Measurements from ENCODE around the gene SLIT1.

Gene SLIT1

DNA sequence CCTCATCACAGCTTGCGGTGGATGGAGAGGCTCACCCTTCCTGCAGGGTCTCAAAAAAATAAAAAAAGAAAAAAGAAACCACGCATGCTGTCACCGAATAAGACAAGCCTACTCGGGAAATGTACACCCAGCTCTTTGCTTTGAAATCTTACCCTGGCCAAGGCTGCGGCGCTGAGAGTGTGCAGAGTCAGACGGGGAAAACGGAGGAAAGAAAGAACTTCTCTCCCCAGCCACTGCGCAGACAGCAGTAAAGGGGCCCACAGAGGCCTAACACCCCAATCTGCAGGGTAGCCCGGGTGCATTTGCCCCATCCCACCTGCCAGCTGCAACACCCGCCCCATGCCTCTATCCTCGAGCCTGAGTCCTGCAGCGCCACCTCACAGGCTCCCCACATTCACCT is 14.8 kb downstream of the SLIT1 start:
- no peak for DNase-seq (ENCODE audit: low read depth in 2 of 2)

GRCh38 chr10:97169911-97170693 is 15.7 kb downstream of the SLIT1 start:
- no peak for DNase-seq (ENCODE audit: low read depth in 2 of 2)

- no peak for DNase-seq (ENCODE audit: low read depth in 2 of 2)
Observed at GRCh38 chr10:97169063-97169462, 16.7 kb downstream of the SLIT1 start.

DNA sequence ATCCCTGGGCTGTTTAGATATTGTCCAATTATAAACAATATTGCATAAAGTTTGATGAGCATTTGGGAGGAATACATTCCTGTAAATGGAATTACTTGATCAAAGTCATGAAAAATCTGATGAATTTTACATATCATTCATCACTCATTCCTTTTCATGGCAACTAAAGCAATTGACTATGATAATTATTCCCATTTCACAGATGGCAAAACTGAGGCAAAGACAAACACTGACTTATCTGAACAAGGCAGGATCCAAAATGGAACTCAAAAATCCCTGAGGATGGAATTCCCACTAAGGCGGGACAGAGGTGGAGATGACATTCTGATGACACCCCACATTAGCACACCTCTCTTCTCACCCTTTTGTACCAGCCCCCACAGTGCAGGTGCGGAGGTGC is 17.1 kb downstream of the SLIT1 start:
- DNase-seq (ENCODE audit: low read depth in 2 of 2), result no peak

DNA sequence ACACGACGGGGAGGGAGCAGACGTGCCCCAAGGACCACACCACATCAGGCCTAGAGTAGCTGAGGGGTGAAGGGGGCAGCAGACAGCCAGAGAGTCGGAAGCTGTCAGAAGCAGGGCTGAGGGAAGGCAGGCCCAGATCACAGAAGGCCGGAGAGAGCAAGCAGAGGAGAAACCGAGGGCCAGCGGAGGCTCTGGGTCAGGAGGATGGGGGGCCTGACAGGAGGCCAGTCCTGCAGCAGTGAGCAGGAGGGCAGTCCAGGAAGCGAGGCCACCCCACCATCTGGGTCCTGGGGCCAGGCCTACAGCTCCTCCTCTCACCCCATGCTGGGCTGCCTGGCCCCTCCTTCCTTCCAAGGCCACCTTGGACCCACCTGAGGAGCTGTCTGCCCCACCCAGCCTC is 20.3 kb downstream of the SLIT1 start:
- no peak for DNase-seq (ENCODE audit: low read depth in 2 of 2)

DNA sequence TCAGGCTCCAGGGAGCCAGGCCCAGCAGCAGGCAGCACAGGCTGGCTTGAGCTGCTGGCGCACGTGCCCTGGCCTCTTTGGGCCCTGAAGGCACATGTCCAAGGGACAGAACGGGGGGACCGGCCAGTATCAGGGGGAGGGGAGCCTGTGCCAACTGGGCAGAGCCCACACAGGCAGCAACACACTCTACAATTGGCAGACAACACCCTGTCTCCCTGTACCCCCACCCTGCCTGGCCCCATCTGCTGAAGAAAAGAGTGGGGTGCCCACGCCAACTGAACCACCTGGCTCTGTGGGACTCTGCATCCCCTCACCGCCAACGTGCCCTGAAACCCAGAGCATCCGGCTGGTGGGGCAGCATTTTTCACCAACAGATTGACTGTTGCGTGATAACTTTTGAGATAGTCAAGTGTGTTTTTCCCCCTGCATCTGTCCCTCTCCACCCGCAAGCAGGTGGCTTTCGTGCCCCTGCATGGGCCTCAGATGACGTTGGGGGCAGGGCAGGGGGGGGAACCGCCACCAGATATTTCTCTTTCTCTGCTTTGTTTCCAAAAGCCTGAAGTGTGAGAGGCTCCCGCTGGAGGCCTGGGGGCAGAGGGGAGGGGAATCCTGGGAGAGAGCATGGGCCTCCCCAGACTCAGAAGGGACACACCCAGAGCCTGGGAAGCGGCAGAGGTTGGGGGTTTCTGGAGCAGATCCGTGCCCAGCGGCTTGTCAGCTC is 21.8 kb downstream of the SLIT1 start:
- no peak for DNase-seq (ENCODE audit: low read depth in 2 of 2)

GRCh38 chr10:97163181-97163580 is 22.6 kb downstream of the SLIT1 start:
- DNase-seq (ENCODE audit: low read depth in 2 of 2), result no peak

DNA sequence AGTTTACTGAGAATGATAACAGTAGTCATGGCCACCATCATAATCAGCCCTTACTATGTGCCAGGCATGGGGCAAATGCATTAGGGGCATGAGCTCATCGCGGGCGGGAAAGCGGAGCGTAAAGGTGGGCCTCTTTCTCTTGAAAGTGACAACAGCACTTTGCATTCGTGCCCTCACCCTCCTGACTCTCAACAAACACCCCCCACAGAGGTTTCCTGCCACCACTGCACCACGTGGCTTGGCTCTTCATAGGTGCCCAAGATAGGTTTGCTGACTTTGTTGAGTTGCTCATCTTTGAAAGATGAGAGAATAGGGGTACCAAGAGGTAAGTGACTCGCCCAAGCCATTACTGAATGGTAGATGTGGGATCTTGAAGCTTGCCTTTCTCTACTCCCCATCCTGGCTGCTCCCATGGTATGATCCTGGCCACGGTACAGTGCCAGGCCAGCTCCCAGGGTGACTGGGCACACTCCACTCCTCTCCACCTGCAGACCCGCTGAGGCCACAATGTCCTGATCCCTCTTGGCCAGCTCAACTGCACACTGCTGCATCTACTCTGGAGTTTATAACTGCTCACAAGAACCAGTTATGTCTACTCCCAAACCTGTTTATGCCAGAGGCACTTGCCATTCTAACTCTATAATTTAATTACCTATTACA is 26.0 kb downstream of the SLIT1 start:
- DNase-seq (ENCODE audit: low read depth in 2 of 2), result no peak

DNA sequence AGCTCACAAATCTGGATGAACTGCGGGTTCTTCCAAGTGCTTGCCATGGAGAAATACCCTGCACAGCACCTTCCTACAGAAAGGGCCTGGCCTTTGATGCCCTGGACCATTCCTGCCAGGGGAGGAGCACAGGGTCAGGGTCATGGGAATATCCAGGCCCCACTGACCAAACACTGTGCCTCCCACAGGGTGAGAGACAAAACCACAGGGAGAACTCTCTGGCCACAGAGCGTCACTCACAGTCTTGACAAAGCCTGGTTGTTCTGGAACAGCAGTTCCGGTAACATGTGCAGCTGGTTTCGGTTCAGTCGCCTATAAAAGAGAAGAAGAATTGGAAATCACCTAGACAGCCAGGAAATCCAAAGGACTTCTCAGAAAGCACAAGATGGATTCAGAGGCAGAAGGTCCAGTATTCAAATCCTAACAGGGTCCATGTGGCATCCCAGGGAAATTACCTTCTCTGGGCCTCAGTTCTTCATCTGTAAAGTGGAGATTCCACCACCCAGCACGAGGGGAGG is 28.1 kb downstream of the SLIT1 start:
- no peak for DNase-seq (ENCODE audit: low read depth in 2 of 2)

GRCh38 chr10:97154781-97155180 is 31.0 kb downstream of the SLIT1 start:
- no peak for DNase-seq (ENCODE audit: low read depth in 2 of 2)

DNA sequence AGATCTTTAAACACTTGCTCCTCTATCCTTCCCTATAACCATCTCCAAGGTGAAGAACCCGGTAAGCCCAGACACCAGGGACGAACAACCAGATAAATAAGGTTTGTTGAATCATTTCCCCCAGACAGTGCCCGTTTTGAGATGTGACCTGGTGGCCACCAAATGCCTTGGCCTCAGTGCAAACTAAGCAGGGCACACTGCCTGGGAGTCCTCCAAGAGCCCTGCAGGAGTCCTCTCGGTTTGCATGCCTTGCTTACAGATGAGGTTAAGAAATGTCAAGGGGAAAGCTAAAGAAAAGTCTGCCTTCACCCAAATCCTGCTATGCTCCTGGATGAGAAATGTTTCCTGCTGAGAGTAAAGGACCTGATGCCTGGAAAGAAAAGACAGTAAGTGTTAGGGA is 31.6 kb downstream of the SLIT1 start:
- DNase-seq (ENCODE audit: low read depth in 2 of 2), result no peak

DNA sequence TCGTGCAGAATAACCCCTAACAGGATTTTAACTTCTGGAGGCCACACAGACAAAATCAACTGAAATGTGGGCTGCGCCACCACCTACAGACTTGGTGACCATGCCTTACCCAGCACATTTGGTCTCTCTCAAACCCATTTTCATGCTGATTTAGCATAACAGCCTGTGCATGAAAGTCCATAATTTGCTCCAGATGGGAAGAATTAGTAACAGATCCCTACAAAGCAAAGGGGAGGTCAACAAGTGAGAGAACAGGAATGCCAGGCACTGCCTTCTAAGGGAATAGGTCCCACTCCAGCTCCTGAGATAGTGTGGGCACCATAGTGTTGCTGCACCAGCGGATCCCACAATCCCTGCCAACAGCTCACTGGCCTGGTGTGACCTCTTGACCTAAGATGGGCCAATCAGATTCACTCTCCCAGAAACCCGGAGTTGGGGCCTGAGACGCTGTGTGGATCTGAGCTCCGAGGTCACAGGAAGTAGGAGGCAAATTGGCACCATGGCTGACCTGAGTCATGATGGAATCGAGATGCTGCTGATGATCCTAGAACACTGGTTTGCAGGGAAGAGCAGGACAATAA is 32.4 kb downstream of the SLIT1 start:
- no peak for DNase-seq (ENCODE audit: low read depth in 2 of 2)

GRCh38 chr10:97151307-97151914 is 34.3 kb downstream of the SLIT1 start:
- DNase-seq (ENCODE audit: low read depth in 2 of 2), result no peak

DNA sequence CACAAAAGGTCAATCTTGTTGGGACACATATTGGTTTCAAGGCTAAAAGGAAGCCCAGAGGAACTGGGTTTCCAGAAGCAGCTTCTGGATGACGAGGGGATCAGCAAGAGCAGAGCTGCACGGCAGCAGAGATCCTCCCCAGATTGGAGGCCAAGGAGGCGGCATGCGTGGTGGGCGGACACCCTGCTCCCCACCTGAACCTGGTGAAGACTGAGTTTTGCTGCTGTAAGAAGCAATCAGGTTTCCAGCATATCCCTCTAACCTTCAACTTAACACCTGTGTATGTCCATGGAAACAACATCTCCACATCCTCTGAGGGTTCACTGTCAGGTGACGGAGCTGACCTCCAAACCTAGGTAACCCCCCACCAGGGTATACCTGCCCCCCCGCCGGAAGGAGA is 35.1 kb downstream of the SLIT1 start:
- no peak for DNase-seq (ENCODE audit: low read depth in 2 of 2)

DNA sequence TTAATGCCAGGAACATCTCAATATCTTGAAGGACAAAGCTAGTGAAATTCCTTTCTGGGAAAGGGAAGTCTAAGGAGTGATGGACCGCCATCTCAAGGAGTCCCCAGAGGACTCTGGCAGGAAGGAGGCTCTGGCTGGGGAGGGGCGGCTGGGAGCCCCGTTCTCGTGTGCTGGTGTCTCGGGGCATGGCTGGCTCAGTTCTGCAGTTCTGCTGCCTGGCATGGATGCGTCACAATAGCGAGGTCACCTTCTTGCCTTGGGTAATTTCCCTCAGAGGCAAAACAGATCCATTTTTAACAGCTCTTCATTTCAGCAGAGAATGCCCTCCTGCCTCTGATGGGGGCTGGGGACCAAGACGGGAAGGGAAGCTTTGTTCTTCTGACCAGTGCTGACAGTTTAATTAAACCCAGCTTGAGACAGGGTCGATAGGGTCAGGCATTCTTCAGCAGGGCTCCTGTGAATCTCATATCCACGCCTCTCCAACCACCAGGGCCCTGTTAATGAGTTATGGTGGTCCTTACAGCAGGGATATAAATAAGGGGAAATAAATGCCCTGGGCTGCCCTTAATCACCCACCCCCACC is 35.7 kb downstream of the SLIT1 start:
- no peak for DNase-seq (ENCODE audit: low read depth in 2 of 2)

GRCh38 chr10:97149079-97149531 is 36.7 kb downstream of the SLIT1 start:
- no peak for DNase-seq (ENCODE audit: low read depth in 2 of 2)

DNA sequence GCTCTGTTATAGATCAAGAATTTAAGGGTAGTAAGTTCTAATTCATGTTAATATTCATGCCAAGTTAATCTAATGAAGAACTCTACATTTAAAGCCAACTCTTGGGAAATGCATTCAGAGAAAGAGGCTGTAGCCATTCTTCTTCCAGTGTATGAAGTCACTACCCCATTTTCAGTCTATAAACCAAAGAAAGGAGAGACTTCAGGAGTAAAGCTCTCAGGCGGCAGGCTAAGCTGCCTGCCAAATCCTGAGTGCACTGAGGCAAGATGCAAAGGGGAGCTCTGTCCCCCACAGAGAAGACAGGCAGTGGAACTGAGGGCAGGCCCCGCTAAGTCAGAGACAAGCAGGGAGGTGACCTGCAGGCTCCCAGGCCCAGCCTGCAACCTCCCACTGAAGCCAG is 41.5 kb downstream of the SLIT1 start:
- no peak for DNase-seq (ENCODE audit: low read depth in 2 of 2)

GRCh38 chr10:97142834-97143233 is 42.9 kb downstream of the SLIT1 start:
- DNase-seq (ENCODE audit: low read depth in 2 of 2), result no peak

DNA sequence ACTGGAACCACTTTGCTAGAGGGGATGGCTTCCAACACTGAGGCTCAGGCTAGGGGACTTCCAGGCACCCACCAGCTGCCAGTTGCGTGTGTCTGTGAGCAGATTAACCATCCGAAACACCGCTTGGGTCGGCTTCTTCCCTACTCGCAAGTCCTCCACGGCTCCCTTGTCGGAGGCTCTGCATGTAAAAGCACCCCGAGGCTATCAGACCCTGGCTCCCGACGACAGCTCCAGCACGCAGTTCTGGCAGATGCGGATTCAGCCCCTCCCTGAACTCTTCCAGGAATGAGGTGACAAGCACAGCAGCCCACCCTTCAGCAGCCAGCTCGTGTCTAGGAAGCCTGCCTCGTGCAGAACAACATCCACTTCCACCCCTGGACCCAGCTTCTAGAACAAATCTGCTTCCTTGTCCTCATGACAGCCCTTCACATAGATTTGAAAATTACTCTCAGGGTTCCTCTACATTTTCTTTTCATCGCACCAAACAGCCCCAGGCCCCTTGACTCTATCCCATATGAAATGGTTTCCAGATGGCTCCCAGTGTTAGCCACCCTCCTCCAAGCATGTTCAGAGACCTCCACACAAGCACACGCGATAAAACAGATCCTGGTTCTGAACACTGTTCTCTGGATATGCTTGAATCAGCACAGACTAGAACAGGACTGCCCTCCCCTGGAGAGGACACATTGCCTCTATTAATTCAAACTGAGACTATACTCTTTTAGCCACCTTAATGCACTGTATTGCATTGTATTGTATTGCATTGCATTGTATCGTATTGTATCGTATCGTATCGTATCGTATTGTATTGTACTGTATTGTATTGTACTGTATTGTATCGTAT is 44.6 kb downstream of the SLIT1 start:
- no peak for DNase-seq (ENCODE audit: low read depth in 2 of 2)

GRCh38 chr10:97140049-97140846 is 45.5 kb downstream of the SLIT1 start:
- no peak for DNase-seq (ENCODE audit: low read depth in 2 of 2)

Measured in activated CD4-positive, alpha-beta T cell treated with anti-CD3 and anti-CD28 coated beads for 24 hours (primary cell).